ENCODE data around the gene OR10H5. TPM values are rescaled to one million over a fixed set of nuclear protein-coding genes. Genes with fewer than 3 reads are reported as not detected.
"Not testable (repeated sequence)": the region's sequence is repeated elsewhere in the genome, so short reads cannot be mapped to it uniquely, and the experiment has no call there.

The OR10H5 gene
- total and polyA plus RNA-seq, 10 donors = not detected

GRCh38 chr19:15779756-15780476 is 7.5 kb upstream of the OR10H5 start:
- WGBS, 5 donors = 35 to 51% (median 44%) methylated on average over 7 to 10 of the region's 10 CpGs
- DNase-seq = no peak
- H3K27ac ChIP-seq = peak overlapping the region in 1 of 8 donors; percentile 11
- intact Hi-C loops (cut with DNase I; ENCODE audit: low total_unique reads) = no loop called here
- no peaks in the 10 kb centered on the region for H3K9me3 ChIP-seq
- H3K36me3 ChIP-seq = no peaks in the 10 kb centered on the region
- peaks cover 0 to 38% (median 0%) of the 10 kb centered on the region in 7 donors for H3K27me3 ChIP-seq (replicated peaks in 1 of 7)
- peak overlapping the region in 1 of 8 donors; percentile 7 for H3K4me3 ChIP-seq
- H3K4me1 ChIP-seq = peaks cover 0 to 6% (median 0%) of the 10 kb centered on the region in 6 donors
- TF ChIP-seq POLR2AphosphoS5 (IDR thresholded peaks at IDR 0.05) = no peak
- TF ChIP-seq CTCF (IDR thresholded peaks at IDR 0.05 in 8 of 11, conservative IDR thresholded peaks at IDR 0.05 in 3 of 11) = no peak
- TF ChIP-seq POLR2A (IDR thresholded peaks at IDR 0.05) = no peak

- intact Hi-C loops (cut with DNase I; ENCODE audit: low total_unique reads) = no loop called here
- TF ChIP-seq CTCF (IDR thresholded peaks at IDR 0.05 in 8 of 11, conservative IDR thresholded peaks at IDR 0.05 in 3 of 11) (no peak), POLR2AphosphoS5 (IDR thresholded peaks at IDR 0.05) (no peak), POLR2A (IDR thresholded peaks at IDR 0.05) (no peak)
- Histone ChIP-seq H3K27me3 (replicated peaks in 1 of 7) (peaks cover 0 to 29% (median 0%) of the 10 kb centered on the region in 7 donors), H3K9me3 (no peaks in the 10 kb centered on the region), H3K4me1 (peaks cover 0 to 6% (median 0%) of the 10 kb centered on the region in 6 donors), H3K27ac (peak overlapping the region in 1 of 8 donors; percentile 6), H3K36me3 (no peaks in the 10 kb centered on the region), H3K4me3 (no peak overlapping the region)
- 72 to 86% (median 80%) methylated on average over 7 of the region's 7 CpGs for WGBS, 5 donors
- no peak for DNase-seq
Measured at GRCh38 chr19:15780610-15781418, 6.6 kb upstream of the OR10H5 start.

GRCh38 chr19:15781661-15782060 is 5.8 kb upstream of the OR10H5 start:
- Histone ChIP-seq H3K27ac (no peak overlapping the region), H3K9me3 (no peaks in the 10 kb centered on the region), H3K4me3 (no peak overlapping the region), H3K27me3 (replicated peaks in 1 of 7) (peaks cover 0 to 20% (median 0%) of the 10 kb centered on the region in 7 donors), H3K36me3 (no peaks in the 10 kb centered on the region), H3K4me1 (peaks cover 0 to 6% (median 0%) of the 10 kb centered on the region in 6 donors)
- intact Hi-C loops (cut with DNase I; ENCODE audit: low total_unique reads) = no loop called here
- TF ChIP-seq POLR2AphosphoS5 (IDR thresholded peaks at IDR 0.05) (no peak), POLR2A (IDR thresholded peaks at IDR 0.05) (no peak), CTCF (IDR thresholded peaks at IDR 0.05 in 8 of 11, conservative IDR thresholded peaks at IDR 0.05 in 3 of 11) (no peak)
- WGBS, 5 donors = 68 to 87% (median 86%) methylated on average over 3 to 5 of the region's 5 CpGs
- DNase-seq = no peak

GRCh38 chr19:15782211-15782610 is 5.2 kb upstream of the OR10H5 start:
- 64 to 86% (median 67%) methylated on average over 3 of the region's 3 CpGs for WGBS, 5 donors
- intact Hi-C loops (cut with DNase I; ENCODE audit: low total_unique reads) = no loop called here

GRCh38 chr19:15782896-15783295 is 4.6 kb upstream of the OR10H5 start:
- DNase-seq; intact Hi-C loops (cut with DNase I; ENCODE audit: low total_unique reads): not testable (repeated sequence)
- WGBS, 5 donors = 36 to 61% (median 46%) methylated on average over 7 of the region's 7 CpGs

More at GRCh38 chr19:15782211-15782610, 5.2 kb upstream of the OR10H5 start:
- Histone ChIP-seq H3K27me3 (replicated peaks in 1 of 7) (peaks cover 0 to 20% (median 0%) of the 10 kb centered on the region in 7 donors), H3K36me3 (no peaks in the 10 kb centered on the region), H3K27ac (no peak overlapping the region), H3K4me1 (peaks cover 0 to 6% (median 0%) of the 10 kb centered on the region in 6 donors), H3K9me3 (no peaks in the 10 kb centered on the region), H3K4me3 (no peak overlapping the region)
- DNase-seq = no peak
- TF ChIP-seq CTCF (IDR thresholded peaks at IDR 0.05 in 8 of 11, conservative IDR thresholded peaks at IDR 0.05 in 3 of 11) (no peak), POLR2AphosphoS5 (IDR thresholded peaks at IDR 0.05) (no peak), POLR2A (IDR thresholded peaks at IDR 0.05) (no peak)

More at GRCh38 chr19:15782896-15783295, 4.6 kb upstream of the OR10H5 start:
- H3K4me3 ChIP-seq, H3K36me3 ChIP-seq, H3K27ac ChIP-seq, H3K4me1 ChIP-seq, H3K9me3 ChIP-seq: not testable (repeated sequence)
- peaks cover 0 to 21% (median 0%) of the 10 kb centered on the region in 7 donors for H3K27me3 ChIP-seq (replicated peaks in 1 of 7)

Measured in spleen (tissue), 11 donors.